ENCODE data around the gene FAM187B.
A peak's percentile ranks its signal among the peaks of the same experiment; 100 is the strongest.

FAM187B gene

GRCh38 chr19:35229601-35230000 is 1.1 kb upstream of the FAM187B start:
- H3K4me3 ChIP-seq (replicated peaks; ENCODE audit: low read depth, low read length) = no peak overlapping the region
- no peak for TF ChIP-seq CTCF (IDR thresholded peaks at IDR 0.05; ENCODE audit: low read depth, low read length, missing control alignments)
- DNase-seq (ENCODE audit: extremely low read depth, low read depth) = no peak

DNA sequence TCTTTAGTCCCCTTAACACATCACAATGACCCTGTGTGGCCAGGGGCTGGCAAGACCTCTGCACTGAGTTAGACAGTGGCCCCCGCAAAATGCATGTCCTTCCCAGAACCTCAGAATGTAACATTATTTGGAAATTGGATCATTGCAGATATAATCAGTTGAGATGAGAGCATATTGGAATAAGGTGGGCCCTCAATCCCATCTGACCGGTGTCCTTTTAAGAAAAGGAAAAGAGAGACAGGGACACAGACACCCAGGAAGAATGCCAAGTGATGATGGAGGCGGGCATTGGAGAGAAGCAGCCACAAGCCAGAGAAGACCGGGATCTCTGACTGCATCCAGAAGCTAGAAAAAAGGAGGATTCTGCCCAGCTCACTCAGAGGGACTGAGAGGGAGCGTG is 1.8 kb downstream of the FAM187B start:
- no peak for DNase-seq (ENCODE audit: extremely low read depth, low read depth)
- TF ChIP-seq CTCF (IDR thresholded peaks at IDR 0.05; ENCODE audit: low read depth, low read length, missing control alignments) = no peak
- no peak overlapping the region for H3K4me3 ChIP-seq (replicated peaks; ENCODE audit: low read depth, low read length)

DNA sequence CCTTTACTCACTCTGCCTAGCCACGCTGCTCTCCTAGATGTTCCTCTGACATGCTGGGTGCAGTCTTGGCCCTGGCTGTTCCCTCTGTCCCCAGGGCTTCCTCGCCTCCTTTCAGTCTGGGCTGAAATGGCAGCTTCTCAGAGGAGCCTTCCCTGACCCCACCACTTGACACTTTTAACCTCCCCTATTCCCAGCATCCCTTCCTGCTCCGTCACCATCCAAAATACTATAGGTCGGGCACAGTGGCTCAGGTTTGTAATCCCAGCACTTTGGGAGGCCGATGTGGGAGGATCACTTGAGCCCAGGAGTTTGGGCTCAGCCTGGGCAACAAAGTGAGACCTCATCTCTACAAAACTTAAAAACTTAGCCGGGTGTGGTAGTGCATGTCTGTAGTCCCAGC is 2.6 kb downstream of the FAM187B start:
- TF ChIP-seq CTCF (IDR thresholded peaks at IDR 0.05; ENCODE audit: low read depth, low read length, missing control alignments) = no peak
- no peak for DNase-seq (ENCODE audit: extremely low read depth, low read depth)
- H3K4me3 ChIP-seq (replicated peaks; ENCODE audit: low read depth, low read length) = no peak overlapping the region

DNA sequence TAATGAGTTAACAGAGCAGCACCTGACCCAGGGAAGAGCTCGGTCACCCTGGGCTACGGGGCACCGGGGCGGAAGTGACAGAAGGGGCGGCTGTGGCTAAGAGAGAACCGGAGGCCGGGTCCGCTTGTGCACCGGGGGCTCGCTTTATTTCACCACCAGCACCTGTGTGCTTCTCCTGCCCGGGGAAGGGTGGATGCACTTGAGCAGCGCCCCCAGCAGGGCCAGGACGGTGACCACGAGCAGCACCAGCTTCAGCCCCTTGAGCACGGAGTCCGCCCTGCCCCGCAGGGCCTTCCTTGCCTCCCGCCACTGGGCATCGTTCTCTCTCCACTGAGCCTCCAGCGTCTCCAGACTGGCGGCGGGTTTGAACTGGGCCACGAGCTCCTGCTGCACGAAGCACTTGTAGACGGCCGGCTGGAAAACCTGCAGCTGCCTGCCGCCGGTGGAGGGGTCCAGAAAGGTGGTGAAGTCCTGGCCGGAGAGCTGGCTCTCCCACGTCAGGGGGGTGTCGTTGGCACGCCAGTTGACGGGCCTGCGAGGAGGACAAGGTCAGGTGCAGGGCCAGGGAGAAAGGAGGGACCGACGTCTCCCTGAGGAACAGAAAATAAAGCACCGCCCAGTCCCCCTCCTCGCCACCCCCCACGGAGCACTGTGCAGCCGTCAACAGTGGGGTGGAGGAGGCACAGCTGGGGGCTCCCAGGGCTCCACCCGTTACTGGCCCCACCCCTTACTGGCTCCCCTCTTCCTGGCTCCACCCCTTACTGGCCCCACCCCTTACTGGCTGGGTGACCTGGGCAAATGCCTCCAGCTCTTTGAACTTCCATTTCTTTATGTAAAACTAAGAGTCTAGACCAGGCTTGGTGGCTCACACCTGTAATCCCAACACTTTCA is 3.6 kb downstream of the FAM187B start:
- TF ChIP-seq CTCF (IDR thresholded peaks at IDR 0.05; ENCODE audit: low read depth, low read length, missing control alignments) = no peak
- DNase-seq (ENCODE audit: extremely low read depth, low read depth) = no peak
- no peak overlapping the region for H3K4me3 ChIP-seq (replicated peaks; ENCODE audit: low read depth, low read length)

GRCh38 chr19:35223862-35224505 is 4.6 kb downstream of the FAM187B start:
- TF ChIP-seq CTCF (IDR thresholded peaks at IDR 0.05; ENCODE audit: low read depth, low read length, missing control alignments) = no peak
- H3K4me3 ChIP-seq (replicated peaks; ENCODE audit: low read depth, low read length) = no peak overlapping the region
- peak; percentile 66 for DNase-seq (ENCODE audit: extremely low read depth, low read depth)

GRCh38 chr19:35223084-35223790 is 5.3 kb downstream of the FAM187B start:
- no peak for DNase-seq (ENCODE audit: extremely low read depth, low read depth)
- no peak for TF ChIP-seq CTCF (IDR thresholded peaks at IDR 0.05; ENCODE audit: low read depth, low read length, missing control alignments)
- no peak overlapping the region for H3K4me3 ChIP-seq (replicated peaks; ENCODE audit: low read depth, low read length)

Measured in HFF-Myc (cell line).